SK-N-MC (cell line): Measurements from ENCODE around the gene CHD2.

Experiments used
- EZH2 ChIP-seq: fragments of 200-600 bp; sonication (generic); IDR thresholded peaks from one replicate; pipeline ENCODE4 v1.6.1; 2017; ENCODE audit warnings: antibody characterized with exemption
- FOXP2 ChIP-seq: optimal IDR thresholded peaks from 2 replicates; pipeline ENCODE3; 2011; ENCODE audit warnings: mild to moderate bottlenecking, moderate library complexity; ENCODE audit not compliant: insufficient read depth; ENCODE audit errors: extremely low read length, control extremely low read depth
- POLR2AphosphoS5 ChIP-seq: IDR thresholded peaks from 2 replicates; pipeline ENCODE4 v1.6.1; 2012; ENCODE audit warnings: mild to moderate bottlenecking, low read depth, low read length, borderline replicate concordance

GRCh38 chr15:92942706-92943105 is 42.6 kb downstream of the CHD2 start:
- no peak for TF ChIP-seq POLR2AphosphoS5
- TF ChIP-seq EZH2: no peak
- TF ChIP-seq FOXP2: no peak
